GM12878 (cell line): Measurements from ENCODE around the gene UNC13B. TPM values are rescaled to one million over a fixed set of nuclear protein-coding genes. Genes with fewer than 3 reads are reported as not detected.
A peak's percentile ranks its signal among the peaks of the same experiment; 100 is the strongest.

ENCODE experiments used
- ATAC-seq: fragments of 200-7000 bp; cut with Tn5 transposase; 3 replicates; pipeline ENCODE4 v1.9.1; 2020; ENCODE audit warnings: mild to moderate bottlenecking, moderate library complexity
- BruUV-seq: library from RNA; stranded (reverse); fragments of 400-500 nt; replicated peaks from 2 replicates; lab custom pipeline; 2021; lab: Mats Ljungman, UMichigan
- CTCF ChIA-PET: fragments of 300-600 bp; sonication (Branson Sonifier 250); formaldehyde crosslinking; extraction: SDS; loops from one replicate; lab custom pipeline; 2021; ENCODE audit warnings: inconsistent platforms; lab: Yijun Ruan, JAX
- POLR2A ChIA-PET: fragments of 350-600 bp; formaldehyde crosslinking; extraction: SDS; loops from one replicate; lab custom pipeline; 2021; ENCODE audit warnings: inconsistent platforms; lab: Charles Lee
- RAD21 ChIA-PET: fragments of 300-600 bp; sonication (Branson Sonifier 250); formaldehyde crosslinking; loops from one replicate; lab custom pipeline; 2023; ENCODE audit warnings: antibody characterized with exemption; ENCODE audit not compliant: unreplicated experiment; lab: Charles Lee
- SMC1A ChIA-PET: fragments of 300-600 bp; sonication (Branson Sonifier 250); formaldehyde crosslinking; loops from one replicate; lab custom pipeline; 2023; ENCODE audit not compliant: unreplicated experiment, uncharacterized antibody; lab: Charles Lee
- DNase-seq: peaks from one replicate; pipeline ENCODE4 v3.0.0-alpha.2; 2011; ENCODE audit warnings: low read depth, low spot score
- FAIRE-seq: peaks from 3 replicates; lab custom pipeline; 2011; peaks lifted over from hg19 to GRCh38; lab: Jason Lieb, UNC
- H2AFZ ChIP-seq: 2 replicates; pipeline ENCODE4 v1.6.0; 2011; ENCODE audit warnings: low read depth, low read length, control low read depth; ENCODE audit not compliant: control insufficient read depth
- H3K27ac ChIP-seq: 2 replicates; pipeline ENCODE4 v1.5.1; 2011; ENCODE audit warnings: control low read depth; ENCODE audit not compliant: control insufficient read depth, insufficient read depth
- H3K27me3 ChIP-seq, 2 experiments: replicated peaks in 1 of 2; 2 replicates each; pipeline versions ENCODE4 v1.6.0 to v1.6.1; 2011; ENCODE audit warnings: low read length in 1 of 2; ENCODE audit not compliant: control insufficient read depth in 2 of 2, insufficient read depth in 2 of 2
- H3K36me3 ChIP-seq, 2 experiments: 2 replicates each; pipeline ENCODE4 v1.5.1; 2011; ENCODE audit warnings: low read length in 1 of 2; ENCODE audit not compliant: control insufficient read depth in 2 of 2, insufficient read depth in 2 of 2
- H3K4me1 ChIP-seq: 2 replicates; pipeline ENCODE4 v1.6.1; 2011; ENCODE audit warnings: mild to moderate bottlenecking, low read length, moderate library complexity, mixed read lengths; ENCODE audit not compliant: control insufficient read depth, insufficient read depth
- H3K4me2 ChIP-seq: 2 replicates; pipeline ENCODE4 v1.6.0; 2011; ENCODE audit warnings: control low read depth; ENCODE audit not compliant: control insufficient read depth, insufficient read depth
- H3K4me3 ChIP-seq: fragments of 200-600 bp; sonication (generic); 2 replicates; pipeline ENCODE4 v1.5.1; 2016
- H3K79me2 ChIP-seq: 2 replicates; pipeline ENCODE4 v1.6.0; 2011; ENCODE audit warnings: low read length; ENCODE audit not compliant: control insufficient read depth, insufficient read depth
- H3K9ac ChIP-seq: 2 replicates; pipeline ENCODE4 v1.8.0; 2011; ENCODE audit warnings: low read length, control low read depth, mixed read lengths; ENCODE audit not compliant: control insufficient read depth, insufficient read depth
- H3K9me3 ChIP-seq: replicated peaks from 3 replicates; pipeline ENCODE4 v1.5.1; 2011; ENCODE audit warnings: mild to moderate bottlenecking, low read length; ENCODE audit not compliant: control insufficient read depth, insufficient read depth
- H4K20me1 ChIP-seq: 2 replicates; pipeline ENCODE4 v1.6.0; 2011; ENCODE audit not compliant: control insufficient read depth, insufficient read depth
- E2F4 ChIP-seq: IDR thresholded peaks from 2 replicates; pipeline ENCODE4 v1.6.1; 2012; ENCODE audit warnings: low read depth, low read length, improper control_type of control experiment
- HDGF ChIP-seq: fragments of 450-650 bp; IDR thresholded peaks from 2 replicates; pipeline ENCODE4 v1.6.1; 2016; ENCODE audit warnings: antibody characterized with exemption
- NR2F1 ChIP-seq: fragments of 450-650 bp; conservative IDR thresholded peaks from 2 replicates; pipeline ENCODE4 v1.6.1; 2017; ENCODE audit warnings: mild to moderate bottlenecking
- WGBS: methylation state at CpG from one replicate; pipeline ENCODE4 v1.1.6; 2016; ENCODE audit warnings: low lambda C conversion rate; ENCODE audit not compliant: insufficient replicate concordance, insufficient coverage; ENCODE audit errors: missing lambda C conversion rate; 5-methylcytosine and 5-hydroxymethylcytosine counted together
- in situ Hi-C: fragments of 300-500 bp; cut with MboI; formaldehyde crosslinking; loops from 9 replicates; pipeline ENCODE4 v1.14.3; 2018; ENCODE audit warnings: mixed read lengths
- intact Hi-C: fragments of 100-400 bp; cut with micrococcal nuclease; formaldehyde crosslinking; loops from one replicate; pipeline ENCODE4 v1.14.2; 2022; ENCODE audit not compliant: unreplicated experiment
- polyA plus RNA-seq, 11 experiments: library from polyadenylated mRNA; depleted of rRNA in 4 of 11; unstranded in 6 of 11; stranded (reverse) in 5 of 11; fragments of >200 nt; fragmentation: Nextera tagmentation in 4 of 11; fragmentation: Illumina TruSeq in 1 of 11; extraction: Ambion mirVana in 4 of 11; extraction: Trizol in 1 of 11; gene quantifications; 1 replicate in 1 of 11; 2 replicates in 10 of 11; pipeline versions ENCODE4 v1.2.1 to v1.2.3, GENCODE V29; 2011 to 2016; ENCODE audit warnings: inconsistent platforms in 2 of 11, missing spikeins in 2 of 11, low read depth in 1 of 11
- total RNA-seq, 4 experiments: library from RNA; depleted of rRNA in 3 of 4; stranded (reverse); fragments of >200 nt in 3 of 4; fragmentation: Illumina TruSeq in 1 of 4; extraction: Trizol in 1 of 4; gene quantifications; 2 replicates each; pipeline versions ENCODE4 v1.2.1 to v1.2.3, GENCODE V29; 2013 to 2021
- TF ChIP-seq, protein P1 (sequence below): IDR thresholded peaks from 2 replicates; pipeline ENCODE4 v1.6.1; 2012; ENCODE audit warnings: mild to moderate bottlenecking, low read depth, low read length

The UNC13B gene
- total and polyA plus RNA-seq, 10 of the 15 experiments (the other 5 are each of a cell fraction or from before 2014, with no cell fraction given), result under 0.01 to 0.42 (median 0.06) TPM; not detected in 4

- in situ Hi-C loops, result no loop called here
- WGBS, result 0% methylated on average over 2 of the region's 2 CpGs
- ChIA-PET POLR2A (no interaction called here), SMC1A (no interaction called here), CTCF (no interaction called here), RAD21 (no interaction called here)
- no peaks in the 10 kb centered on the region for H3K27me3 ChIP-seq
- no TSS peak for BruUV-seq
- peak overlapping the region; percentile 30; the same call in 1 of the 2 replicates for H3K4me2 ChIP-seq
- no peaks in the 10 kb centered on the region for H3K79me2 ChIP-seq
- no peaks in the 10 kb centered on the region for H3K36me3 ChIP-seq
- H3K9me3 ChIP-seq, result no peaks in the 10 kb centered on the region
- ATAC-seq (no peak), DNase-seq (no peak), FAIRE-seq (no peak)
- TF ChIP-seq HDGF, result no peak
- TF ChIP-seq NR2F1, result no peak
- TF ChIP-seq, protein P1, sequence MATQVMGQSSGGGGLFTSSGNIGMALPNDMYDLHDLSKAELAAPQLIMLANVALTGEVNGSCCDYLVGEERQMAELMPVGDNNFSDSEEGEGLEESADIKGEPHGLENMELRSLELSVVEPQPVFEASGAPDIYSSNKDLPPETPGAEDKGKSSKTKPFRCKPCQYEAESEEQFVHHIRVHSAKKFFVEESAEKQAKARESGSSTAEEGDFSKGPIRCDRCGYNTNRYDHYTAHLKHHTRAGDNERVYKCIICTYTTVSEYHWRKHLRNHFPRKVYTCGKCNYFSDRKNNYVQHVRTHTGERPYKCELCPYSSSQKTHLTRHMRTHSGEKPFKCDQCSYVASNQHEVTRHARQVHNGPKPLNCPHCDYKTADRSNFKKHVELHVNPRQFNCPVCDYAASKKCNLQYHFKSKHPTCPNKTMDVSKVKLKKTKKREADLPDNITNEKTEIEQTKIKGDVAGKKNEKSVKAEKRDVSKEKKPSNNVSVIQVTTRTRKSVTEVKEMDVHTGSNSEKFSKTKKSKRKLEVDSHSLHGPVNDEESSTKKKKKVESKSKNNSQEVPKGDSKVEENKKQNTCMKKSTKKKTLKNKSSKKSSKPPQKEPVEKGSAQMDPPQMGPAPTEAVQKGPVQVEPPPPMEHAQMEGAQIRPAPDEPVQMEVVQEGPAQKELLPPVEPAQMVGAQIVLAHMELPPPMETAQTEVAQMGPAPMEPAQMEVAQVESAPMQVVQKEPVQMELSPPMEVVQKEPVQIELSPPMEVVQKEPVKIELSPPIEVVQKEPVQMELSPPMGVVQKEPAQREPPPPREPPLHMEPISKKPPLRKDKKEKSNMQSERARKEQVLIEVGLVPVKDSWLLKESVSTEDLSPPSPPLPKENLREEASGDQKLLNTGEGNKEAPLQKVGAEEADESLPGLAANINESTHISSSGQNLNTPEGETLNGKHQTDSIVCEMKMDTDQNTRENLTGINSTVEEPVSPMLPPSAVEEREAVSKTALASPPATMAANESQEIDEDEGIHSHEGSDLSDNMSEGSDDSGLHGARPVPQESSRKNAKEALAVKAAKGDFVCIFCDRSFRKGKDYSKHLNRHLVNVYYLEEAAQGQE, result no peak
- TF ChIP-seq E2F4, result no peak
- H4K20me1 ChIP-seq, result no peaks in the 10 kb centered on the region
- no peak overlapping the region for H2AFZ ChIP-seq
- H3K9ac ChIP-seq, result no peak overlapping the region
- no peak overlapping the region for H3K27ac ChIP-seq
- H3K4me1 ChIP-seq, result peaks cover 4% of the 10 kb centered on the region; the same call in 1 of the 2 replicates
- H3K4me3 ChIP-seq, result no peak overlapping the region
- intact Hi-C loops, result no loop called here
These were observed 179.2 kb downstream of the UNC13B start for GRCh38 chr9:35341021-35341420.
